ENCODE measurements around the gene IGSF8.

DNA sequence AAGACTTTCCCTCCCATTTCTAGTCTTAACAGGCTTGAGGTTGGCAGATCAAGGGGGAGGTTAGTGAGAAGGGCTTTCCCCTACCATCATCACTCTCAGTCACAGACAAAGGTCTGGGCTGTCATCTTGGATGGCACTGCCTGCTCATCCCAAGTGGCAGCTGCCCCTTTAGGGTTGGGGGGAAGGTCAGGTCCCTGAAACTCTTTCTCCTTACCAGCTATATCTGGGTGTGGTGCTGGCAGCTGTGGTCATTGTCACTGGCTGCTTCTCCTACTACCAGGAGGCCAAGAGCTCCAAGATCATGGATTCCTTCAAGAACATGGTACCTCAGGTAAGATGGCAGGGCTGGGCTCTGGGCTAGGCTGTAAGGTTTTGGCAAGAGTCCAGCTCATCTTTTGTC lies 25.3 kb upstream of the IGSF8 start:
- TF ChIP-seq, protein P1, sequence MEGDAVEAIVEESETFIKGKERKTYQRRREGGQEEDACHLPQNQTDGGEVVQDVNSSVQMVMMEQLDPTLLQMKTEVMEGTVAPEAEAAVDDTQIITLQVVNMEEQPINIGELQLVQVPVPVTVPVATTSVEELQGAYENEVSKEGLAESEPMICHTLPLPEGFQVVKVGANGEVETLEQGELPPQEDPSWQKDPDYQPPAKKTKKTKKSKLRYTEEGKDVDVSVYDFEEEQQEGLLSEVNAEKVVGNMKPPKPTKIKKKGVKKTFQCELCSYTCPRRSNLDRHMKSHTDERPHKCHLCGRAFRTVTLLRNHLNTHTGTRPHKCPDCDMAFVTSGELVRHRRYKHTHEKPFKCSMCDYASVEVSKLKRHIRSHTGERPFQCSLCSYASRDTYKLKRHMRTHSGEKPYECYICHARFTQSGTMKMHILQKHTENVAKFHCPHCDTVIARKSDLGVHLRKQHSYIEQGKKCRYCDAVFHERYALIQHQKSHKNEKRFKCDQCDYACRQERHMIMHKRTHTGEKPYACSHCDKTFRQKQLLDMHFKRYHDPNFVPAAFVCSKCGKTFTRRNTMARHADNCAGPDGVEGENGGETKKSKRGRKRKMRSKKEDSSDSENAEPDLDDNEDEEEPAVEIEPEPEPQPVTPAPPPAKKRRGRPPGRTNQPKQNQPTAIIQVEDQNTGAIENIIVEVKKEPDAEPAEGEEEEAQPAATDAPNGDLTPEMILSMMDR (conservative IDR thresholded peaks at IDR 0.05), result no peak
- no peak for TF ChIP-seq ZFX (IDR thresholded peaks at IDR 0.05)

All from C4-2B (cell line).